DMS114 treated with DMSO at 0.1 percent for 48 hours (cell line): ENCODE measurements around the gene R3HDM2.

ENCODE experiments used
- DNase-seq: peaks from one replicate; lab custom pipeline; 2025; ENCODE audit not compliant: unreplicated experiment; lab: John Stamatoyannopoulos, UW

R3HDM2 gene

DNA sequence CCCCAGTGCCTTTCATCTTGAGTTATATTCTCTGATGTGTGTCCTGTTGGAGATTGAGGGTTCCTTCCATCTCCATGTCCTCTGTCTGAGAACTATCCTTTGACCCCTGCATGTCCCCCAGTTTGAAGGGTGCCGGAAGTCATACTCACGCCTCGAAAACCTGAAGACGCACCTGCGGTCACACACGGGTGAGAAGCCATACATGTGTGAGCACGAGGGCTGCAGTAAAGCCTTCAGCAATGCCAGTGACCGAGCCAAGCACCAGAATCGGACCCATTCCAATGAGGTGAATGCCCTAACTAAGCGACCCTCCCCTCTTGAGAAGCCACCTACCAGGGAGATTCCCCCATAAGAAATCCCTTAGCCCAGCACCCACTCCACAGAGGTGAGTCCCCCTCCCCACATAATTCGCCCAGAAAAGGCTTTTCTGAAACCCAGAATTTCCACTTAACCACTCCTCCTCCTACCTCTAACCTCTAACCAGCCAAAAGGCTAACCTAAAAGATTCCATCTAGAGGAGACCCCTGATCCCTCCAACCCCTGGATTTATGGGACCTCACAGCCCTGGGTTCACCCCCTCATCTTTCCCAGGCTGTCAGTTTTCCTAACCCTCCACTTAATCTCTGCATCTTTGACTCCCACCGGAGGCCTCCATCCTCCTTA, 36.5 kb upstream of the R3HDM2 start:
- DNase-seq, result no peak

DNA sequence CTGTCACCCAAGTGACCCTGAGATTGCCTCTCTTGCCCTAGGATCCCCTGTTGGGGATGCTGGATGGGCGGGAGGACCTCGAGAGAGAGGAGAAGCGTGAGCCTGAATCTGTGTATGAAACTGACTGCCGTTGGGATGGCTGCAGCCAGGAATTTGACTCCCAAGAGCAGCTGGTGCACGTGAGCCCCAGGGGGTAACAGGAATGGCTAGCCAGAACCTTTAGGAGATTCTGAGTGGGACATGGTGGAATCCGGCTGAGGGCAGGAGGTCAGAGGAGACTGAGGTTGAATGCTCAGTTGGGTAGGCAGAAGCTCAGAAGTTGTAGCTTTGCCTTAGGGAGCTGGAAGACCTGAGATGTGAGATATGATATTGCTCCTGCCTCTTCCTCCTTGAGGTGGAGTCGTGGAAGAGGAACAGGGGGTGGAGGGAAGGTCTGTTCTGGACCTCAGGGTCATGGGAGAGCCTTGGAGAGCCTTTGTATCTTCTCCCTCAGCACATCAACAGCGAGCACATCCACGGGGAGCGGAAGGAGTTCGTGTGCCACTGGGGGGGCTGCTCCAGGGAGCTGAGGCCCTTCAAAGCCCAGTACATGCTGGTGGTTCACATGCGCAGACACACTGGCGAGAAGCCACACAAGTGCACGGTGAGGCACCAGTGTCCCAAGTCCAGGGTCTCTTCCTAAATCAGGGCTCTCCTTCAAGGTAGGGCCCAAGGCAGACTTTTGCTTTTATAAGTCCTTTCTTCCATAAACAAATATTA, 35.1 kb upstream of the R3HDM2 start:
- no peak for DNase-seq

DNA sequence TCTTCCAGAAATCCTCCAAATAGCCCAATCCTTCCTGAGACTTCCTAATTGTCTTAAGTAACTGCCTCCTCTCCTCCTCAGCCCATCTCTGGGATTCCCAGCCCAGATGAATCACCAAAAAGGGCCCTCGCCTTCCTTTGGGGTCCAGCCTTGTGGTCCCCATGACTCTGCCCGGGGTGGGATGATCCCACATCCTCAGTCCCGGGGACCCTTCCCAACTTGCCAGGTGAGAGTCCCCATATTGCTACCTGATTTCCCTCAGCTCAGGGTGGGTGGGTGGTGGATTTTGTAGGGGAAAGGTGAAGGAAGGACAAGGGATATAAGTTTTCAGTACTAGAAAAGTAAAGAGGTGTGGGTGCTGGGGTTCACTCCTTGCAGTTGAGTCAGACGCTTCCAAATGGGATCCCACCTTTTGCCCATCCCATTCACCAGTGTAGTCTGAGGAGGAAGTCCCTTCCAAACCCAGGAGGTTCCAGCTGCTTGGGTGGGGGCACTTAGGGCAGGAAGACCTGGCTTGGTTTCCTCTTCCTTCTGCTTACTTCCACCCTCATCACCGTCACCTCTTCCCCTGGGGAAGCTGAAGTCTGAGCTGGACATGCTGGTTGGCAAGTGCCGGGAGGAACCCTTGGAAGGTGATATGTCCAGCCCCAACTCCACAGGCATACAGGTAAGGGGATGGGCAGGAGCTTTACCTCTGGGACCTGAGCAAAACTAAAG, 34.3 kb upstream of the R3HDM2 start:
- DNase-seq, result no peak

DNA sequence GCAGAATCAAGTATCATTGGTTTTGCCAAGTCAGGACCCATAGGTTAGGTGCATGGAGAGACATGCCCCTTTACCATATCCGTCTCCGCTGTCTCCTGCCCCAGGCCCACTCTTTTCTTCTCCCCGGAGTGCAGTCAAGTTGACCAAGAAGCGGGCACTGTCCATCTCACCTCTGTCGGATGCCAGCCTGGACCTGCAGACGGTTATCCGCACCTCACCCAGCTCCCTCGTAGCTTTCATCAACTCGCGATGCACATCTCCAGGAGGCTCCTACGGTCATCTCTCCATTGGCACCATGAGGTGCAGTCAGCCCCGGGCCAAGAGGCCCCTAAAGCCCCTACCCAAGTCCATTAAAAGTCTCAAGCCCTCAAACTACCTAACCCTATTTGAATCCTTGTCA, 33.7 kb upstream of the R3HDM2 start:
- DNase-seq, result no peak

DNA sequence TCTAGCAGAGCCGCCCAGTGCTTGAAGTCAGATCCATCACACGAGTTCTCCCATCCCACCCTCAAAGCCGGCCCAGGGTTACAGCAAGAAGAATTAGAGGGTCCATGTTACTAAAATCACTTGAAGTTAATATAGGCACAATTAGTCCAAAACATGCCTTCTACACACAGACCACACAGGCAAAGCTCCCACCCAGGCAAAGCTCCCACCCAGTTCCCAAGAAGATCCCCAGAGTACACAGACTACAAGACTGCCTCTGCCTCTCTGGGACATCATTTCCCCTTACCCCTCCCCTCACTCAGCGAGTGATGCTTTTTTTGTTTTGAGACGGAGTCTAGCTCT, 32.0 kb upstream of the R3HDM2 start:
- DNase-seq, result no peak

DNA sequence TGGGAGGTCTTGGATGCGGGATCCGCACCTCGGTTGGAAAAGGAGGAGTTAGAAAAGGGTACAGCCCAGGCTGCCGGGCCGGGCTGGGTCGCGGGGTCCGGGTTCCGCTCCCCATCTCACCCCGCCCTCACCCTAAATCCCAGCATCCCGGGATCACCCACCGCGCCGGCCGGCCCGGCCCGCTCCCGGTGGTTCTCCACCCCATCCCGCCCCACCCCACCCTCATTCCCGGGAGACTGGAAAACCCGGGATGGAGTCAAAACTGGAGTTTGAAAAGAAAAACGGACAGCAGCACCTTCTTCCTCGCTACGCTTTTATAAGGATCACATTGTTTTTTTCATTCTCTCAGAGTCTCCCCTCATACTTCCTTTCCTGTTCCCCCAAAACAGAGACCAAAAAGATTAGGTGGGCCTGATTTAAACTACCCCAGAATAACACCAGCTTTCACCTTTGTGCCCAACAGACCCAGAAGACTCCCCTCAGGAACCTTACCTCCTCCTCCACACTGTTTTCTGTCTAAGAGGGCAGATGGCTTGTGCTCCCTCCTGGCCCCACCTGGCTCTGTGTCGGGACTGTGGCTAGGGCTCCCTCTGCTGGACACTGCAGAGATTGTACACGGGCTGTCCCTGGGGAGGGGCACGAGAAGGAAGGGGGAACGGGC, 31.5 kb upstream of the R3HDM2 start:
- DNase-seq, result peak; percentile 80

DNA sequence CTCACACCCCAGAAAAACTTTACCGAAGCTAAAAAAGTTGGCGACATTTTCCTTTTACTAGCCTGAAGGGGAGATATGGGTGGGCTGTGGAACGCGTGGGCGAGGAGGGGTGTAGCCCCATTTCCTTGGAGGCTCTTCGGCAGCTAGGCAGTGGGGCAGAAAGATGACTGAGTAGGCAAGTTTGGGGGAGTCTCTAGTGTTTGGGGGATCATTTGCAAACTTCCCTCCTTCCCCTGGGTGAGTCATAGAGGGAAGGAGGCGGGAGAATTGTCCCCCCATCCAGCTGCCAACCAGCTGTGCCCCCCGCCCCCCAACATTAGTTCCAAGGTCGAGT, 31.0 kb upstream of the R3HDM2 start:
- no peak for DNase-seq

DNA sequence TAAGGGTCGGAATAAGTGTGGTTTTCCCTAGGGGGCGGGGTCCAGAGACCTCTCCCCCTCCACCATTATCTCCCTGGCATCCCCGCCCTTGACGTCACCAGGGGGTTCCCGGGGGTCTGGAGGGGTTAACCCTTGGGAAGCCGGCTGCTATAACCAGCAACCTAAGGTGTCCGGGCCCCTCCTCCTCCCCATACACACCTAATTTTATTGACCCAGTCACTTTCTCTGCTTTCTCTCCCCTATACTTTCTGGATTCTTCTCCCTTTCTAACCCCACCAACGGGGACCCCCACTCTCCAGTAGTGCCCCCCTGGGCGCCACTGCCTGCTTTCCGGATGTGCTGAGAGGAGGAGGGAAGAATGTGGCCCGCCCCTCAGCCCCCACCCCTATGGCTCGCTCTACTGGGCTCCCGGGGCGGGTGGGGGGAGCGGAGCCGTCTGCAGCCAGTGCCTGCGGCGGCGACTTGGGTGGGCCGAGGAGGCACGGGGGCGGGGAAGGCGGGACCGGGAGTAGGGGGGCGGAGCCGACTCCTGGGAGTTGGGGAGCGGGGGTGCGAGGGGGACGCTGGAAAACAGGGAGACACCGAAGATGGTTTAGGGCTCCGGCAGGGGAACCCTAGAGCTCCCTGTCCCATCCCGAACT, 30.6 kb upstream of the R3HDM2 start:
- peak; percentile 82 for DNase-seq

DNA sequence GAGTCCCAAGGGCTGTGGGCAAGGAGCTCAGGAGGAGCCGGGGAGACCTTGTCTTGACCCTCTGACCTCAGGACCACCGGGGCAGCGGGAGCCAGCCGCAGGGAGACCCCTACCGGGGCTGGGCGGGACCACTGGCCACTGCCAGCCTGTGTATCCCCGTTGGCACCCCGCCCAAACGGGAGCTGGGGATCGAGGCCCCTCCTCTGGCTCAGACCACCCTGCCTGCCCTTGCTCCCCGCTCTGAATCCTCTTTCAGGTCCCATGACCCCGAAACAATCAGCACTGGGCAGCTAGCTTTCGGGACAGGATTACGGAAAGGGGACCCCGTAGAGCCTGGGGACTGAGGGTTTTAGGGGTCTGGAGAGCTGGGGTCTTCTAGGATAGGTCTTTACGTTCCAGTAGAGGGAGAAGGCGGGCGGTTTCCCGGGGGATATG, 30.0 kb upstream of the R3HDM2 start:
- no peak for DNase-seq

DNA sequence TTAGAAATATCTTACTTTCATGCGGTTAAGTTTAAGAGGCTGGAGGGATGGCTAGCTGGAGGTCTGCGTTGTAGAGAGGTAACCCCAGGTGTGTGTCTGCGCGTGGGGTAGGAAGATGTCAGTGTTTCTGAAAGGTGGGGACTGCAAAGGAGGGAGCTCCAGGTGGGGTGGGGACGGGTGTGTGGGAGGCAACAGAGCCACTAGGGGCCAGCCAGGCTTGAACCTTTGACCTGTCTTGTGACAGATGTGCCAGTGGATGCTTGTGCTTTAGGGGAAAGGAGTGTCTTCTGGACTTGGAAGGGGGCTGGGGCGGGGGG, 29.6 kb upstream of the R3HDM2 start:
- DNase-seq, result no peak

DNA sequence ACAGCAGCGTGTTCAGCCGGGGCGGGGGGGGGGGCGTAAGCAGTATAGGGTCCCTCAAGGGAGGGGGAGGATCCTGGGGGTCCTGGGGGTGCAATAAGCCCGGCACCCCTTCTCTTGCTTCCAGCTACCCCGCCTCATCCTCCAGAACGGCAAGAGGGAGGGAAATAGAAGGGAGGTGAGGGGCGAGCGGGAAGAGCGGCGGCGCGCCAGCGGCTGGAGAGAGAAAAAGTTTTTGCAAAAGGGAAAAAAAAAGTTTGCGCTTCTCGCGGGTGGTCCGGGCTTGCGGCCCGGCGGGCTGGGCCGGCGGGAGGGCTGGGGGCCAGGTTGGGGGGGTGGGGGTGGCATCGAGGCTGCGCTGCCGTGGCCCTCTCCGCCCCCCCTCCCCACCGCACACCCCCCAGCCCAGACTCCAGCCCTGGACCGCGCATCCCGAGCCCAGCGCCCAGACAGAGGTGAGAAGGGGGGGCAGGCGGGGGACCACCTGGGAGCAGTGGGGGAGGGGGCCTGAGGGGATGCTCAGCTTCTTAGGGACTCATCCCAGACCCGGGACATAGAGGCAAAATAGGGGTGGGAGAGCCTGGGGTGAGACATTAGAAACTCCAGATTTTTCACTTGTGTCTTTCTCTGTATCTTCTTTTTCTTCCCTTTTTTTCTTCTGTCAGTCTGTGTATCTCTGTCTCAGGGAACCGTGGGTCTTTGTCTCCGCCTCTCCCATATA, 29.1 kb upstream of the R3HDM2 start, which contains the start of gene GLI1:
Gene GLI1, plus strand, starts transcription at position 36 of the 718 bp plus-strand sequence. CDS start 3,907 bp downstream, outside the sequence.
- DNase-seq, result peak; percentile 73

DNA sequence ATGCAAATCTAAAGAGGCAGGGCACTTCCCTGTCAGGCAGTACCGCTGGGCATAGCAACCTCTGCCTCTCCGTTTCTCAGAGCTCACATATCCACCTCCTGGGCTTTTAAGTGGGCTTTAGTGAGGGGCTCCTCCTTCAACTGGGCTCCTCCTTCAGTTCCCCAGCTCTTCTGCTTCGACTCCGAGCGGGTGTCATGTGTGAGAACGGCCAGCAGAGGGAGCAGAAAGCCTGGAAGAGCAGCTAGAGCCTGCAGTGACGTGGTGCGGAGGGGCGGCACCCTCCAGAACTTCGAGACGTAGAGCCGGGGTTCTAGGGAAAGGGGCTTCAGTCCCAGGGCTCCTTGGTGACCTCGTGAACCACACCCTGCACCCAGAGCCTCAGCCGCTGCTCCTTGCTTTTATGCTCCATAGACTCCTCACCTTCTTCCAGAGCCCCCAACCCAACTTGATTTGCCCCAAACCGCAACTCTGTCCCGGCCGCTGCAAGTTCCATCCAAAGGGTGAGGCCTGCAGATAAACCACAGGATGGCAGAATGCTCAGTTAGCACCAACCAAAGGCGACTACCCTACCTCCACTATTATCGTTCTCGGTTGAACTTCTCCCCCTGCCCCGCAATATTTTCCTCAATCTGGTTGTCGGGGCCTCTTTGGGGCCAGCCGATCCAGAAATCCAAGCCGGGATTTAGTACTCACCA, 28.4 kb upstream of the R3HDM2 start:
- peak; percentile 96 for DNase-seq

DNA sequence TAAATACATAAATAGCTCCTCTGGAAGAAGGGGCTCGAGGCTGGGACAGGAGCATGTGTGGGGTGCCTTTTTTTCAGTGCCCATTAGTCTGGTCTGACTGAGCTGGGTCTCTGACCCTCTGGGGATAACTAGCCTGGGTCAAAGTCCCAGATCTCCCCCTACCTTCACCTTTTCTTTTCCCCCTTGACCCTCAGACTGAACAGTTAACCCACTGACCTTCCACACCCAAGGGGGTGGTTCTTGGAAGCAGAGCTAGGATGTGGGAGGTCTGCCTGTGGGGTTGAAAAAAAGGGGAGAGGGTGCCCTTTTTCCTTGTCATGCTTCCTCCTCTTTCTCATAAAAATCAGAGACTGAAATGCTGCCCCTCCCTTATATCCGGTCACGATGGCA, 27.8 kb upstream of the R3HDM2 start:
- DNase-seq, result no peak

DNA sequence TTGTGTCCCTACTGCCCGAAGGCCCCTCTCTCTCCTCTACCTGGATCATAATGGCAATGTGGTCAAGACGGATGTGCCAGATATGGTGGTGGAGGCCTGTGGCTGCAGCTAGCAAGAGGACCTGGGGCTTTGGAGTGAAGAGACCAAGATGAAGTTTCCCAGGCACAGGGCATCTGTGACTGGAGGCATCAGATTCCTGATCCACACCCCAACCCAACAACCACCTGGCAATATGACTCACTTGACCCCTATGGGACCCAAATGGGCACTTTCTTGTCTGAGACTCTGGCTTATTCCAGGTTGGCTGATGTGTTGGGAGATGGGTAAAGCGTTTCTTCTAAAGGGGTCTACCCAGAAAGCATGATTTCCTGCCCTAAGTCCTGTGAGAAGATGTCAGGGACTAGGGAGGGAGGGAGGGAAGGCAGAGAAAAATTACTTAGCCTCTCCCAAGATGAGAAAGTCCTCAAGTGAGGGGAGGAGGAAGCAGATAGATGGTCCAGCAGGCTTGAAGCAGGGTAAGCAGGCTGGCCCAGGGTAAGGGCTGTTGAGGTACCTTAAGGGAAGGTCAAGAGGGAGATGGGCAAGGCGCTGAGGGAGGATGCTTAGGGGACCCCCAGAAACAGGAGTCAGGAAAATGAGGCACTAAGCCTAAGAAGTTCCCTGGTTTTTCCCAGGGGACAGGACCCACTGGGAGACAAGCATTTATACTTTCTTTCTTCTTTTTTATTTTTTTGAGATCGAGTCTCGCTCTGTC, 26.1 kb upstream of the R3HDM2 start:
- DNase-seq, result no peak

DNA sequence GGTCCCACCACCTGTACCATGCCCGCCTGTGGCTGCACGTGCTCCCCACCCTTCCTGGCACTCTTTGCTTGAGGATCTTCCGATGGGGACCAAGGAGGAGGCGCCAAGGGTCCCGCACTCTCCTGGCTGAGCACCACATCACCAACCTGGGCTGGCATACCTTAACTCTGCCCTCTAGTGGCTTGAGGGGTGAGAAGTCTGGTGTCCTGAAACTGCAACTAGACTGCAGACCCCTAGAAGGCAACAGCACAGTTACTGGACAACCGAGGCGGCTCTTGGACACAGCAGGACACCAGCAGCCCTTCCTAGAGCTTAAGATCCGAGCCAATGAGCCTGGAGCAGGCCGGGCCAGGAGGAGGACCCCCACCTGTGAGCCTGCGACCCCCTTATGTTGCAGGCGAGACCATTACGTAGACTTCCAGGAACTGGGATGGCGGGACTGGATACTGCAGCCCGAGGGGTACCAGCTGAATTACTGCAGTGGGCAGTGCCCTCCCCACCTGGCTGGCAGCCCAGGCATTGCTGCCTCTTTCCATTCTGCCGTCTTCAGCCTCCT, 25.4 kb upstream of the R3HDM2 start:
- DNase-seq, result peak; percentile 59

DNA sequence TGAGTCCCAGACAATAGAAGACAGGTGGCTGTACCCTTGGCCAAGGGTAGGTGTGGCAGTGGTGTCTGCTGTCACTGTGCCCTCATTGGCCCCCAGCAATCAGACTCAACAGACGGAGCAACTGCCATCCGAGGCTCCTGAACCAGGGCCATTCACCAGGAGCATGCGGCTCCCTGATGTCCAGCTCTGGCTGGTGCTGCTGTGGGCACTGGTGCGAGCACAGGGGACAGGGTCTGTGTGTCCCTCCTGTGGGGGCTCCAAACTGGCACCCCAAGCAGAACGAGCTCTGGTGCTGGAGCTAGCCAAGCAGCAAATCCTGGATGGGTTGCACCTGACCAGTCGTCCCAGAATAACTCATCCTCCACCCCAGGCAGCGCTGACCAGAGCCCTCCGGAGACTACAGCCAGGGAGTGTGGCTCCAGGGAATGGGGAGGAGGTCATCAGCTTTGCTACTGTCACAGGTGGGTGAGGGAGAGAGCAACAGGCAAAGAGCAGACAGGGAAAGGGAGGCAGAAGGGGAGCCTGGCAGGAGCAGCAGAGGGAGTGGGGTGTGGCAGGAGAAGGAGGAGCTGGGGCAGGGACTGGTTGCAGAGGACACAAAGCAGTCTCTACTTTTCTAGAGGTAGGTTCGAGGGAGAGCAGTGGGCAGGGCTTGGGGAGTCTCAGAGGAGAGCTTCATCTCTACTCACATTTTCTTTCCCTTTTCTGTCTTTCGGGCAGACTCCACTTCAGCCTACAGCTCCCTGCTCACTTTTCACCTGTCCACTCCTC, 24.7 kb upstream of the R3HDM2 start:
- no peak for DNase-seq

DNA sequence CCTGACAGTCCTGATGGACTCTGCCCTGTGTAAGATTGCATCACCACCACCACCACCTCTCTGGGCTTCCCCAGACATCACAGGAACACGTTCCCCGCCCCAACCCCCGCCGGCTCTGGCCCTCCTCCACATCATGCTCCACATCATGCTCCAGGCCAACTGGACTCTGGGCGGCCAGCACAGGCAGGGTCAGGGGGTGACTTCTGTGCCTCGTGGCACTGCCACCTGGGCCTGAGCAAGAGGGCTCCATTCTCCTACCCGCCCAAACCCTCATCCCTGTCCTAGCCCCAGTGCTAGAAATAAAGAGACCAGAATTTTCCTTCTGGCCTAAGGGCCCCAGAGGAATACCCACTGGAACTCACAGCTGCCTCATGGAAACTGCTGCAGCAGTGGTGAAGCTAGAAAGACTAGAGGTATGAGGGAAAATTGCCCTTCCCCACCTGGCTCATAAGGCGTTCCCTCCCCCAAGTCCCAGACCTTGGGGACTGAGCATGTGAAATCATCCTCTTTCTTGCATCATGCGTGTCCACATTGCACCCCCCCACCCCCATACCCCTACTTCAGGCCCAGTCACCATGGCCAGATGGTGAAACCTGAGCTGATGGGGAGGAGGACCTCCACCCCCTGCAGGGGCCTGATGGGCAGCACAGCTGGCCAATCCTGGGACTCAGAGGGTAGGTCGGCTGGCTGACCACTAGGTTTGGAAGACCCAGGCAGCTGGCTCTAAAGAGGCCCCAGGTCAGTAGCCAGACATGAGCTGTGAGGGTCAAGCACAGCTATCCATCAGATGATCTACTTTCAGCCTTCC, 23.9 kb upstream of the R3HDM2 start, which contains the start of gene INHBE:
Gene INHBE, plus strand, starts transcription at position 742 of the 808 bp plus-strand sequence. CDS start 230 bp downstream, outside the sequence.
- no peak for DNase-seq
